Raji (cell line): Measurements from ENCODE around the gene HSPA14.

Experiments used
- POLR2A ChIP-seq: IDR thresholded peaks from 2 replicates; pipeline ENCODE4 v1.6.1; 2011; ENCODE audit warnings: low read depth, low read length, control low read depth; ENCODE audit not compliant: insufficient read depth

HSPA14 gene

GRCh38 chr10:14837757-14838581 is at the start of gene HSPA14, which contains the start of the genes CDNF and MSANTD7:
HSPA14 (plus strand) TSS chr10:14838306; CDS start chr10:14838403, 97 bp downstream.
CDNF (minus strand) TSS chr10:14838037; CDS start chr10:14837946, 91 bp downstream.
MSANTD7 (plus strand) TSS chr10:14838306; CDS start chr10:14842285, 3,979 bp downstream.
- TF ChIP-seq POLR2A: peak; percentile 94

- no peak for TF ChIP-seq POLR2A
Observed at GRCh38 chr10:14798636-14799035, 39.5 kb upstream of the HSPA14 start.

GRCh38 chr10:14800397-14800796 is 37.7 kb upstream of the HSPA14 start:
- TF ChIP-seq POLR2A: peak; percentile 23; the same call in 1 of the 2 replicates

DNA sequence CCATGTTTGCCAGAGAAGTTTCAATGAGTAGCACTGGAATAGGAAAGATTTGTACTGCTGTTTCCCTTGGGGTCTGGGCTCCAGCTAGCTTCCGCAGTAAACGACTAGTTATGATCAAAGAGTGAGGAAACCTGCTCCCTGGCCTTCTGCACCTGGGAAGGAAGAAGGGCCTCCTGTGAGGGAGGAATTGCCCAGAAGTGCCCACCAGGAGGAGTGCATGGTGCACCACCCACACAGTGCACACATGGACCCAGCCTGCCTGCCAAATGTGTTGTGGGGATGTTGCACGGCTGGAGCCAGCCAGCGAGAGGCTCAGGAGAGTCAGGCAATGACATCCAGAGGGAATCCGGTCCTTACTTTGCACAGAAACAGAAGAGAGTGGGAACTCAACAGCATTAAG is 36.4 kb upstream of the HSPA14 start:
- no peak for TF ChIP-seq POLR2A

- no peak for TF ChIP-seq POLR2A
Observed at GRCh38 chr10:14803827-14804226, 34.3 kb upstream of the HSPA14 start.

GRCh38 chr10:14806318-14806717 is 31.8 kb upstream of the HSPA14 start:
- TF ChIP-seq POLR2A: no peak

DNA sequence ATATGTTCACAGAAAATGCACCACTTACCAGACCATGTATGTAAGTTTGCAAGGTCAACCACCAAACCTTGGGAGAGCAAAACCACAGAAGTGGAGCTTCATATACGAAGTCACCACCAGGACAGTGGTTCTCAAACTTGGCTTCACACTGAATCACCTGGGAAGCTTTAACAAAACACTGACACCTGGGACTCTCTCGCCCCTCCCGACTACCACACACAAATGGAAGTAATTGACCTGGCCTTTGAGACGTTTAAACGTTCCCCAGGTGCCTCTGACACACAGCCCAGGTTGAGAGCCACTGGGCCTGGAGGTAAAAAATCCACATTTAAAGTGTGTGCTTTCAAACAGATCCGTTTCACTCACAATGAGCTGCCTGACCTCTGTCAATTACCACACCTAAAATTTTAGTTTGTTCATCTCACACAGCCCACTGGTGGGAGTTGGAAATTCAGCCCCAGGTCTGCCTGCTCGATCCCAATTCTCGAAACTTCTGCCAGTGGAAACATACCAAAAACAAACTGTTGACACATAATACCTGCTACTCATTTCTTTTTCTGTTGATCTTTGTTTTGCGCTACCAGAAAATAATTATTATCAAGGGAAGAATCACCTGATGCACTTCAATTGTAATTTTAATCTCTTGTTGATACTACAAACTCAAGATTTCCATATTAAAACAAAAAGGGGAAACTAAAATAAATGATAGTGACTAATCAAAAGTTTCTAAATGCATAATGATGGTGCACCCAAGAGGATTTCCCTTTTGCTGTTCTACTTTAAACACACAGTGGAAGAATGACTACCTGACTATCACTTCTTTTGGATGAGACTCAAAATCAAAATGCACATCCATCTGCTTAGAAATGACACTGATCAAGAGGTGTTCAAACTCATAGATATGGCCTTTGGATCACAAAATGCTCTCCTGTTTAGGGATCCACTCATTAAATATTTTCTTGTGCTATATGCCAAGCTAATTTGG is 26.8 kb upstream of the HSPA14 start:
- TF ChIP-seq POLR2A: no peak

GRCh38 chr10:14812271-14812670 is 25.8 kb upstream of the HSPA14 start:
- no peak for TF ChIP-seq POLR2A

DNA sequence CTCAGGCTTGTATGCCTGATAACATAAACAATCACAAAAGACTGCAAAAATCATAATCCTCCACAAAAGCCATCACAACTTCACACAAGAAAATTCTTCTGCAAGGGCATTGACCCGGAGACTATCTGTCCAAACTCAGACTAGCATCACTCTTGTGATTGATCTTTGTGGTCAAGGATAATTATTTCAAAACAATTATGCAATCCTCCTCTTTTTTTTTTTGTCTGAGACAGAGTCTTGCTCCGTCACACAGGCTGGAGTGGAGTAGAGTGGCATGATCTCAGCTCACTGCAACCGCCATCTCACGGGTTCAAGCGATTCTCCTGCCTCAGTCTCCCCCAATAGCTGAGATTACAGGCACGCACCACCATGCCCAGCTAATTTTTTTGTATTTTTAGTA is 22.4 kb upstream of the HSPA14 start:
- no peak for TF ChIP-seq POLR2A

GRCh38 chr10:14820010-14820774 is 17.9 kb upstream of the HSPA14 start:
- TF ChIP-seq POLR2A: no peak

DNA sequence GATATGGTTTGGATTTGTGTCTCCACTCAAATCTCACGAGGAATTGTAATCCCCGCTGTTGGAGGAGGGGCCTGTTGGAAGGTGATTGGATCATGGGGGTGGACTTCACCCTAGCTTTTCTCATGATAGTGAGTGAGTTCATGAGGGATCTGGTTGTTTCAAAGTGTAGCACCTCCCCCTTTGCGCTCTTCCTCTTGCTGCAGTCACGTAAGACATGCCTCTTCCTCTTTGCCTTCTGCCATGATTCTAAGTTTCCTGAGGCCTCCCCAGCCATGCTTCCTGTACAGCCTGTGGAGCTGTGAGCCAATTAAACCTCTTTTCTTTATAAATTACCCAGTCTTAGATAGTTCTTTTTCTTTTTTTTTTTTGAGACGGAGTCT is 17.3 kb upstream of the HSPA14 start:
- TF ChIP-seq POLR2A: no peak

DNA sequence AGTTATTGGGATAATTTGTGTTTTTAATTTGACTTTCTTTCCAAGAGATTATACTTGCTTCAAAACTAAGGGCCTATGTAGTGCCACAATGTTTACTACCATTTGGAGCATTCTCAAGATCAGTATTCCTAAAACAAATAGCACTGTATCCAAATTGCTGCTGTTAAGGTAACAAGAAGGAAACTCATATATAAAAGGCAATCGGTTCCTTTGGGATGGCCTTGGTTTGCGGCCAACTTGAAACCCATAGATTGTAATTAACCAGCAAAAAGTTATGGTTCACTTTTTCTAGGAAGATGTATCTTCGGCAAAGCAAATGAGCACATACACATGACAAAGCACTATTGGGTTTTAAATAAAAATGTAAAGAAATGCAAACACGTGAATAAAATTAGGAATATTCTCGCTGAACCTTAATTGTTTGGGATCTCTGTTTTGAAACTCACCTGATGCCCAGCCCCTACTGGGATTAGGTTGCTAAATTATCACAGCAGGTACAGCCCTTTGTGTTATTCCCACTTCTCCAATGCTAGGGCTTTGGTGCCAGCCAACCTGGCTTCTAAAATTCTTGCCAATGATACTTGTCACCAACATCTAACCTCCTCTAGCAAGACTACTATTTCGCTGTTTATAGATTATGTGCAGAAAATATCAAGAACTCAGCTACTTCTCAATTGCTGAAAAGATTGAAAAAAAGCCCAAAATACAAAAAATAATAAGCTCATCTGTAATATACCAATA is 16.3 kb upstream of the HSPA14 start:
- no peak for TF ChIP-seq POLR2A

GRCh38 chr10:14822879-14823755 is 15.0 kb upstream of the HSPA14 start:
- no peak for TF ChIP-seq POLR2A
